ENCODE results near the gene MEF2C.

Gene MEF2C

GRCh38 chr5:88842784-88843183 lies 40.2 kb downstream of the MEF2C start:
- peaks cover 81% of the 10 kb centered on the region for H4K20me1 ChIP-seq
- H3K4me1 ChIP-seq, result peaks cover 84% of the 10 kb centered on the region
- no peak for TF ChIP-seq Cebpa-rat (IDR thresholded peaks at IDR 0.05)
- no peaks in the 10 kb centered on the region; the same call in 1 of the 2 replicates for H3K9me3 ChIP-seq
- peak overlapping the region; percentile 62 for H3K4me2 ChIP-seq
- H3K4me3 ChIP-seq, result no peak overlapping the region
- H3K27me3 ChIP-seq, result no peaks in the 10 kb centered on the region
- peaks cover 34% of the 10 kb centered on the region for H3K36me3 ChIP-seq
- H3K27ac ChIP-seq, result no peak overlapping the region
- H3K9ac ChIP-seq, result no peak overlapping the region

- Histone ChIP-seq H3K27ac (peak overlapping the region; percentile 27; the same call in 1 of the 2 replicates), H4K20me1 (peaks cover 71% of the 10 kb centered on the region), H3K4me2 (peak overlapping the region; percentile 2; the same call in 1 of the 2 replicates)
Observed at GRCh38 chr5:88841212-88841611, 41.8 kb downstream of the MEF2C start.

GRCh38 chr5:88840495-88840894 lies 42.5 kb downstream of the MEF2C start:
- H3K9ac ChIP-seq, result no peak overlapping the region
- H3K4me2 ChIP-seq, result no peak overlapping the region
- H3K4me3 ChIP-seq, result no peak overlapping the region

More at GRCh38 chr5:88841212-88841611, 41.8 kb downstream of the MEF2C start:
- Histone ChIP-seq H3K4me3 (no peak overlapping the region), H3K9me3 (no peaks in the 10 kb centered on the region; the same call in 1 of the 2 replicates), H3K36me3 (peaks cover 32% of the 10 kb centered on the region), H3K4me1 (peaks cover 85% of the 10 kb centered on the region), H3K27me3 (no peaks in the 10 kb centered on the region), H3K9ac (no peak overlapping the region)
- TF ChIP-seq Cebpa-rat (IDR thresholded peaks at IDR 0.05), result no peak

GRCh38 chr5:88839238-88839637 lies 43.7 kb downstream of the MEF2C start:
- H3K27me3 ChIP-seq, result no peaks in the 10 kb centered on the region
- H3K27ac ChIP-seq, result no peak overlapping the region
- H4K20me1 ChIP-seq, result peaks cover 77% of the 10 kb centered on the region
- no peak overlapping the region for H3K4me3 ChIP-seq
- TF ChIP-seq Cebpa-rat (IDR thresholded peaks at IDR 0.05), result no peak
- peaks cover 85% of the 10 kb centered on the region for H3K4me1 ChIP-seq
- H3K36me3 ChIP-seq, result peaks cover 31% of the 10 kb centered on the region; the same call in 1 of the 2 replicates
- H3K9ac ChIP-seq, result no peak overlapping the region
- H3K9me3 ChIP-seq, result no peaks in the 10 kb centered on the region
- H3K4me2 ChIP-seq, result peak overlapping the region; percentile 16; the same call in 1 of the 2 replicates

More at GRCh38 chr5:88840495-88840894, 42.5 kb downstream of the MEF2C start:
- Histone ChIP-seq H3K36me3 (peaks cover 29% of the 10 kb centered on the region; the same call in 1 of the 2 replicates), H3K9me3 (no peaks in the 10 kb centered on the region), H4K20me1 (peaks cover 71% of the 10 kb centered on the region), H3K27me3 (no peaks in the 10 kb centered on the region), H3K4me1 (peaks cover 85% of the 10 kb centered on the region), H3K27ac (no peak overlapping the region)
- TF ChIP-seq Cebpa-rat (IDR thresholded peaks at IDR 0.05), result no peak

- H3K9ac ChIP-seq, result no peak overlapping the region
- H3K4me2 ChIP-seq, result peak overlapping the region; percentile 14; the same call in 1 of the 2 replicates
- H4K20me1 ChIP-seq, result peaks cover 85% of the 10 kb centered on the region
- no peak overlapping the region for H3K4me3 ChIP-seq
- H3K4me1 ChIP-seq, result peaks cover 85% of the 10 kb centered on the region
- no peak overlapping the region for H3K27ac ChIP-seq
- H3K9me3 ChIP-seq, result no peaks in the 10 kb centered on the region
- no peaks in the 10 kb centered on the region for H3K27me3 ChIP-seq
- H3K36me3 ChIP-seq, result peaks cover 31% of the 10 kb centered on the region; the same call in 1 of the 2 replicates
- no peak for TF ChIP-seq Cebpa-rat (IDR thresholded peaks at IDR 0.05)
Observed at GRCh38 chr5:88838500-88838899, 44.5 kb downstream of the MEF2C start.

GRCh38 chr5:88837817-88838216 lies 45.2 kb downstream of the MEF2C start:
- Histone ChIP-seq H3K4me2 (no peak overlapping the region), H3K4me3 (no peak overlapping the region), H3K27ac (no peak overlapping the region)

GRCh38 chr5:88837222-88837621 lies 45.8 kb downstream of the MEF2C start:
- Histone ChIP-seq H3K9ac (no peak overlapping the region), H3K4me2 (peak overlapping the region; percentile 69), H3K27ac (peak overlapping the region; percentile 63; the same call in 1 of the 2 replicates), H3K4me1 (peaks cover 87% of the 10 kb centered on the region), H3K36me3 (peaks cover 35% of the 10 kb centered on the region; the same call in 1 of the 2 replicates), H3K4me3 (no peak overlapping the region), H4K20me1 (peaks cover 77% of the 10 kb centered on the region), H3K27me3 (no peaks in the 10 kb centered on the region), H3K9me3 (no peaks in the 10 kb centered on the region)
- no peak for TF ChIP-seq Cebpa-rat (IDR thresholded peaks at IDR 0.05)

More at GRCh38 chr5:88837817-88838216, 45.2 kb downstream of the MEF2C start:
- Histone ChIP-seq H3K9me3 (no peaks in the 10 kb centered on the region), H3K4me1 (peaks cover 85% of the 10 kb centered on the region), H3K27me3 (no peaks in the 10 kb centered on the region), H3K9ac (no peak overlapping the region), H3K36me3 (peaks cover 31% of the 10 kb centered on the region; the same call in 1 of the 2 replicates), H4K20me1 (peaks cover 83% of the 10 kb centered on the region)
- no peak for TF ChIP-seq Cebpa-rat (IDR thresholded peaks at IDR 0.05)

GRCh38 chr5:88836195-88836838 lies 46.7 kb downstream of the MEF2C start:
- H4K20me1 ChIP-seq, result peaks cover 68% of the 10 kb centered on the region
- H3K36me3 ChIP-seq, result peaks cover 35% of the 10 kb centered on the region; the same call in 1 of the 2 replicates
- peak overlapping the region; percentile 60 for H3K9ac ChIP-seq
- H3K9me3 ChIP-seq, result no peaks in the 10 kb centered on the region
- TF ChIP-seq Cebpa-rat (IDR thresholded peaks at IDR 0.05), result no peak
- H3K4me3 ChIP-seq, result peak overlapping the region; percentile 38; the same call in 1 of the 2 replicates
- no peaks in the 10 kb centered on the region for H3K27me3 ChIP-seq
- peak overlapping the region; percentile 63 for H3K27ac ChIP-seq
- H3K4me2 ChIP-seq, result peak overlapping the region; percentile 69
- H3K4me1 ChIP-seq, result peaks cover 92% of the 10 kb centered on the region

GRCh38 chr5:88834499-88834898 lies 48.5 kb downstream of the MEF2C start:
- TF ChIP-seq Cebpa-rat (IDR thresholded peaks at IDR 0.05), result no peak
- Histone ChIP-seq H3K9ac (peak overlapping the region; percentile 68), H3K4me3 (peak overlapping the region; percentile 46; the same call in 1 of the 2 replicates), H3K4me2 (peak overlapping the region; percentile 84), H3K36me3 (peaks cover 31% of the 10 kb centered on the region; the same call in 1 of the 2 replicates), H3K27ac (peak overlapping the region; percentile 97), H3K27me3 (no peaks in the 10 kb centered on the region), H3K9me3 (no peaks in the 10 kb centered on the region), H3K4me1 (peaks cover 100% of the 10 kb centered on the region), H4K20me1 (peaks cover 49% of the 10 kb centered on the region)

- H3K27ac ChIP-seq, result peak overlapping the region; percentile 97
- peak overlapping the region; percentile 68 for H3K9ac ChIP-seq
- H3K4me3 ChIP-seq, result peak overlapping the region; percentile 46
Observed at GRCh38 chr5:88834131-88834462, 48.9 kb downstream of the MEF2C start.

More at GRCh38 chr5:88834131-88834462, 48.9 kb downstream of the MEF2C start:
- H4K20me1 ChIP-seq, result peaks cover 45% of the 10 kb centered on the region
- peaks cover 100% of the 10 kb centered on the region for H3K4me1 ChIP-seq
- TF ChIP-seq Cebpa-rat (IDR thresholded peaks at IDR 0.05), result no peak
- H3K4me2 ChIP-seq, result peak overlapping the region; percentile 84
- H3K27me3 ChIP-seq, result no peaks in the 10 kb centered on the region
- no peaks in the 10 kb centered on the region for H3K9me3 ChIP-seq
- peaks cover 27% of the 10 kb centered on the region; the same call in 1 of the 2 replicates for H3K36me3 ChIP-seq
